Parathyroid adenoma (tissue), 2 donors: ENCODE data around the gene C8G.

Experiments
- H2AFZ ChIP-seq: fragments of 300-600 bp; sonication (generic); one replicate; pipeline ENCODE4 v1.7.0; 2017; ENCODE audit warnings: antibody characterized with exemption, mild to moderate bottlenecking
- H3K27ac ChIP-seq: fragments of 300-600 bp; sonication (generic); one replicate; pipeline ENCODE4 v1.7.0; 2017
- H3K27me3 ChIP-seq: fragments of 300-600 bp; sonication (generic); one replicate; pipeline ENCODE4 v1.7.0; 2017; ENCODE audit warnings: low read length; ENCODE audit not compliant: control insufficient read depth, insufficient read depth
- H3K36me3 ChIP-seq: fragments of 300-600 bp; sonication (generic); one replicate; pipeline ENCODE4 v1.7.0; 2017; ENCODE audit warnings: low read length; ENCODE audit not compliant: control insufficient read depth, insufficient read depth
- H3K4me1 ChIP-seq: fragments of 300-600 bp; sonication (generic); one replicate; pipeline ENCODE4 v1.7.0; 2017; ENCODE audit warnings: control low read depth
- H3K4me2 ChIP-seq: fragments of 300-600 bp; sonication (generic); one replicate; pipeline ENCODE4 v1.7.0; 2017; ENCODE audit warnings: low read length
- H3K4me3 ChIP-seq: fragments of 300-600 bp; sonication (generic); one replicate; pipeline ENCODE4 v1.7.0; 2017; ENCODE audit warnings: low read depth, low read length
- H3K79me2 ChIP-seq: fragments of 300-600 bp; sonication (generic); one replicate; pipeline ENCODE4 v1.7.0; 2017; ENCODE audit warnings: control low read depth
- H3K9ac ChIP-seq: fragments of 300-600 bp; sonication (generic); one replicate; pipeline ENCODE4 v1.7.0; 2017; ENCODE audit warnings: mild to moderate bottlenecking
- H3K9me3 ChIP-seq: fragments of 300-600 bp; sonication (generic); one replicate; pipeline ENCODE4 v1.7.0; 2017; ENCODE audit warnings: low read length; ENCODE audit not compliant: control insufficient read depth
- CTCF ChIP-seq: fragments of 300-600 bp; sonication (generic); IDR thresholded peaks from one replicate; pipeline ENCODE4 v1.7.0; 2017; ENCODE audit warnings: antibody characterized with exemption, mild to moderate bottlenecking
- donor health status: primary hyperparathyroidism.

C8G gene

GRCh38 chr9:136984464-136985026 lies 39.5 kb downstream of the C8G start:
- no peak overlapping the region for H3K4me3 ChIP-seq
- H3K9me3 ChIP-seq: no peaks in the 10 kb centered on the region
- no peaks in the 10 kb centered on the region for H3K36me3 ChIP-seq
- H3K27ac ChIP-seq: no peak overlapping the region
- no peak overlapping the region for H3K9ac ChIP-seq
- TF ChIP-seq CTCF: no peak
- H3K4me1 ChIP-seq: no peaks in the 10 kb centered on the region
- H2AFZ ChIP-seq: no peak overlapping the region
- H3K79me2 ChIP-seq: no peaks in the 10 kb centered on the region
- no peak overlapping the region for H3K4me2 ChIP-seq
- H3K27me3 ChIP-seq: no peaks in the 10 kb centered on the region

- H3K9ac ChIP-seq: no peak overlapping the region
- H3K27ac ChIP-seq: no peak overlapping the region
- TF ChIP-seq CTCF: no peak
- H3K79me2 ChIP-seq: no peaks in the 10 kb centered on the region
- no peaks in the 10 kb centered on the region for H3K4me1 ChIP-seq
- no peak overlapping the region for H3K4me2 ChIP-seq
- H3K9me3 ChIP-seq: no peaks in the 10 kb centered on the region
- H2AFZ ChIP-seq: no peak overlapping the region
- no peaks in the 10 kb centered on the region for H3K36me3 ChIP-seq
- no peaks in the 10 kb centered on the region for H3K27me3 ChIP-seq
- no peak overlapping the region for H3K4me3 ChIP-seq
These were observed 40.1 kb downstream of the C8G start for GRCh38 chr9:136985027-136985602.

GRCh38 chr9:136985853-136986252 lies 40.8 kb downstream of the C8G start:
- Histone ChIP-seq H3K4me2 (no peak overlapping the region), H3K79me2 (no peaks in the 10 kb centered on the region), H3K4me3 (no peak overlapping the region), H3K27me3 (no peaks in the 10 kb centered on the region), H3K27ac (no peak overlapping the region), H3K36me3 (no peaks in the 10 kb centered on the region), H3K9ac (no peak overlapping the region), H3K9me3 (no peaks in the 10 kb centered on the region), H2AFZ (no peak overlapping the region), H3K4me1 (no peaks in the 10 kb centered on the region)
- TF ChIP-seq CTCF: no peak

- Histone ChIP-seq H3K27ac (no peak overlapping the region), H3K9me3 (no peaks in the 10 kb centered on the region), H2AFZ (no peak overlapping the region), H3K4me3 (no peak overlapping the region), H3K79me2 (no peaks in the 10 kb centered on the region), H3K27me3 (no peaks in the 10 kb centered on the region), H3K4me1 (no peaks in the 10 kb centered on the region), H3K4me2 (no peak overlapping the region), H3K9ac (no peak overlapping the region), H3K36me3 (no peaks in the 10 kb centered on the region)
- no peak for TF ChIP-seq CTCF
These were observed 43.8 kb downstream of the C8G start for GRCh38 chr9:136988872-136989271.
